Peyer's patch (tissue), 4 donors: ENCODE results near the gene PTPN22.

Experiments used
- POLR2A ChIP-seq, 2 donors: fragments of 450-650 bp; IDR thresholded peaks; one replicate each; pipeline ENCODE4 v1.5.1; 2017; ENCODE audit warnings: antibody characterized with exemption in 2 of 2, mild to moderate bottlenecking in 2 of 2, moderate library complexity in 2 of 2
- TF ChIP-seq, protein P1 (sequence below), 6 experiments: fragments of 450-650 bp in 4 of 6; fragments of 200-600 bp in 2 of 6; sonication (generic) in 1 of 6; IDR thresholded peaks; one replicate each; pipeline ENCODE4 v1.5.1; 2017 to 2019; ENCODE audit warnings: antibody characterized with exemption in 6 of 6, mild to moderate bottlenecking in 3 of 6, moderate library complexity in 1 of 6

DNA sequence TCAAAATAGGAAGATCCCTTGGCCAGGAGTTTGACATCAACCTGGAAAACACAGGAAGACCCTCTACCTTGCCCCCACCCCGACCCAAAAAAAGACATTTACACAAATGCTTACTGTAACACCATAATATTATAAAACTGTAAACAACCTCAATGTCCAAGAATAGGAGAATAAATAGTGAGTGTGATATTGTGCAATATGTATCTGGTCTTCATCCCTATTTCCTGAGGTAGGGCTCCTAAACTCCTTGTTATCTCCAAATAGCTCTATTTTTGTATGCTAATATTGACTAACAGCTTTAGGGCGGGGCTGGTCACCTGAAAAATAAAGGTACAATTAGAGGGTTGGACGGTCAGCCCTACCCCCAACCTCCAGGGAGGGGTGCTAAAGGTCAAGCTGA is 82.7 kb downstream of the PTPN22 start:
- TF ChIP-seq, protein P1, sequence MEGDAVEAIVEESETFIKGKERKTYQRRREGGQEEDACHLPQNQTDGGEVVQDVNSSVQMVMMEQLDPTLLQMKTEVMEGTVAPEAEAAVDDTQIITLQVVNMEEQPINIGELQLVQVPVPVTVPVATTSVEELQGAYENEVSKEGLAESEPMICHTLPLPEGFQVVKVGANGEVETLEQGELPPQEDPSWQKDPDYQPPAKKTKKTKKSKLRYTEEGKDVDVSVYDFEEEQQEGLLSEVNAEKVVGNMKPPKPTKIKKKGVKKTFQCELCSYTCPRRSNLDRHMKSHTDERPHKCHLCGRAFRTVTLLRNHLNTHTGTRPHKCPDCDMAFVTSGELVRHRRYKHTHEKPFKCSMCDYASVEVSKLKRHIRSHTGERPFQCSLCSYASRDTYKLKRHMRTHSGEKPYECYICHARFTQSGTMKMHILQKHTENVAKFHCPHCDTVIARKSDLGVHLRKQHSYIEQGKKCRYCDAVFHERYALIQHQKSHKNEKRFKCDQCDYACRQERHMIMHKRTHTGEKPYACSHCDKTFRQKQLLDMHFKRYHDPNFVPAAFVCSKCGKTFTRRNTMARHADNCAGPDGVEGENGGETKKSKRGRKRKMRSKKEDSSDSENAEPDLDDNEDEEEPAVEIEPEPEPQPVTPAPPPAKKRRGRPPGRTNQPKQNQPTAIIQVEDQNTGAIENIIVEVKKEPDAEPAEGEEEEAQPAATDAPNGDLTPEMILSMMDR (IDR thresholded peaks at IDR 0.05), result no peak
- TF ChIP-seq POLR2A (IDR thresholded peaks at IDR 0.05), result no peak
